Activated naive CD4-positive, alpha-beta T cell treated with Interleukin-2 at 50 U/mL for 16 hours (primary cell): Measurements from ENCODE around the gene ACAA1.
A peak's percentile ranks its signal among the peaks of the same experiment; 100 is the strongest.

Source experiments
- DNase-seq: peaks from one replicate; pipeline ENCODE4 v3.0.0-alpha.2; 2020

Gene ACAA1

DNA sequence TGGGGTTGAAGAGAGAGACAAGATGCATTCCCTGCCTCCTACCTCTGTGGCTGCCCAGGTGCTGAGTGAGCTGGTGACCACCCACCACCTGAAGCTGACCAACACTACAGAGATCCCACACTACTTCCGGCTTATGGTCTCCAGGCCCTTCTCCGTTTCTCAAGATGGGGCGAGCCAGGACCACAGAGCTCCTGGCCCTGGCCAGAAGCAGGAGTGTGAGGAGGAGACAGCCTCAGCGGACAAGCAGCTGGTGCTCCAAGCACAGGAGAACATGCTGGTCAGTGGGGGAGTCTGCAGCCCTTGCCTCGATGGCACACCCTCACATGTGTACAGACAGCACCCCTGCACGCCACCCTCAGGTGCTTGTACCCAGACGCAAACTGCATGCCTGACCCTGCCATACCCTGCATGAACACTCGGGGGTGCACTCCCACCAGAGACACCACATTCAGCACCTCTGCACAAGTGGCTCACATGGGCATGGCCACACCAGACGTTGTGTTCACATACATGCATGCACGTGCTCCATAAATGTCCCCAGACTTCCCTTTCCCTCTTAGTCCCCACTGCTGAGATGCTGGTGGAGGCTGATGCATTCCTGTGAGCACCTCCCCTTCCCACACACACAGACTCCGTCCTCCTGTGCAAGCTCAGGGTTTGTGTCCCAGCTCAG, 19.0 kb downstream of the ACAA1 start:
- DNase-seq = peak; percentile 76

DNA sequence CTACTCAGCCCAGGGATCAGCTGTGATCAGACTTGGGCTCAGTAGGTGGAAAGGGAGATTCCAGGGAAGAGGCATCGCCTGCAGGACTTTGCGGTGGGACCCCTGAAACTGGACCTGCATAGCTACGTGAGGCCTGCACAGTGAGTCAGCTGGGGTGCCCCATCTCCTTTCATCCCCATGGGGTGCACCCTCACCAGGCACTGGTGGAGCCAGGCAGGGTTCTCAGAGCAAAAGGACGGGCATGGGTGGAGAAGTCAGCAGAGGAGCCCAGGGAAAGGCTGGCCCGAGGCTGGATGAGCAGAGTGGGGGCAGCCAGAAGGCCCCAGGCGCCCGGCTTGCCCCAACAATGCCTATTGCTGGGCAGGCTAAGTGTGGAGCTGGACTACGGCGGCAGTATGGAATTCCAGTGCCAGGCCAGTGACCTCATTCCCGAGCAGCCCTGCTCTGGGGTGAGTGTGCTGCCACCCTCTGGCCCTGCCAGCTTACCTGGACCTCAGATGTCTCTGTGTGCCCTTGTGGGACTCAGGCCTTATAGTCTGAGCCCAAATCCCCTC, 19.7 kb downstream of the ACAA1 start:
- DNase-seq = no peak

- no peak for DNase-seq
These were observed 20.3 kb downstream of the ACAA1 start for GRCh38 chr3:38116471-38117162.

- DNase-seq = no peak
These were observed 21.1 kb downstream of the ACAA1 start for GRCh38 chr3:38115645-38116427.

DNA sequence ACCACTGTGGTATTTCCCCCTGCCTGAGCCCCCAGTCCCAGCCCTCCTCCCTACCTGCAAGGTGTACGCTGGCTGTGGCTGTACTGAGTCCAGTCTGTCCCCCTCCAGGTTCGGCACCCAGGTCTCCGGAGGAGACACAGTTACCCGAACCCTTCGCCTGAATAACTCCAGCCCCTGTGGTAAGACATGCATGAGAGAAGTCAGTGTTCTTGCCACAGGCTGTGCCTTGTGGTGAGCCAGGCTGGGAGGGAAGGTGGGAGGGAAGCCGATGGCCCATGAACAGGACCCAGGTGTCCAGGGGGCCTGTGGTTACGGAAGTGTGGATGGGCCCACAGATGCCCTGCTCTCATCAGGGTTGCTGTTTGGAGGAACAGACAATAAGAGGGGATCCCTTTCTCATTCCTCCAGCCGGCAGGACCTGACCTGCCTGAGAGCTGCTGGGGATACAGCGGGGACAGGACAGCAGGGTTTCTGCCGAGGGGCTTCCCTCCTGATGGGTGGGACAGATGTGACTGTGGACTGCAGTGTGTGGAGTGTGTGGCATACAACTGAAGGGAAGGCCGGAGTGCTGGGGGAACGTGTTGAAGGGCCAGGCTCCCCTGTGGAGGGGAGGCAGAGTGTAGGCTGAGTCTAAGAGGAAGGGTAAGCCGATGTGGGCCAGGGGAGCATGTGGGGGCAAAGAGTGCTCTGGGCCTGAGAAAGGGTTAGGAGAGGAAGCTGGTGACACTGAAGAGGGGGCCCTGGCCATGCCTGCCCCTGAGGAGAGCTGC, 21.9 kb downstream of the ACAA1 start:
- DNase-seq = no peak

GRCh38 chr3:38114052-38114874, 22.7 kb downstream of the ACAA1 start:
- DNase-seq = no peak

- DNase-seq = no peak
These were observed 24.6 kb downstream of the ACAA1 start for GRCh38 chr3:38112378-38112761.

DNA sequence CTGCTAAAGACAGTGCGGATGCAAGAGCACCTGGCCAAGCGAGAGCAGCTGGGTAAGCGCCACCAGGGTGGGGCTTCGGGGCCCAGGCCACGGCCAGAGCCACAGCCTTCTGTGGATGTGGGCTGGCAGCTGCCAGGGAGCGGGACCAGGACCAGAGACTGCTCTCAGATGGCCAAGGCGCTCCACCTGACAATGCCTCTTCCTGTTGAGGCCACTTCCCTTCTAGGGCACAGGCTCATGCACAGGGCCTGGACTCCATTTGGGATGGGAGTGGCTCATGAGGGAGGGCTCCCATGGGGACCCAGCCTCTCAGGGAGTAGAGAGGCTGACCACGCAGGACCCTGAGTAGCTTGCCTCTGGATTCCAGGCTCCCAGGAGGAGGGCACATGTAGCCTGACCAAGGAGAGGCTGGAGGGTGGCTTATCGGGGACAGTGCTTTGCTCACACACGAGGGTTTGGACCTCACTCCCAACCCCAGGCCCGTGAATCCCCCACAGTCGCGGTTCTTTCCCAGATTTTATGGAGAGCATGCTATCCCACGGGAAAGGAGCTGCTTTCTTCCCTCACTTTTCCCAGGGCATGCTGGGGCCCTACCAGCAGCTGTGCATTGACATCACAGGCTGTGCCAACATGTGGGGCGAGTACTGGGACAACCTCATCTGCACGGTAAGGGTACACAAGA, 25.1 kb downstream of the ACAA1 start:
- no peak for DNase-seq

GRCh38 chr3:38111201-38111600, 25.7 kb downstream of the ACAA1 start:
- no peak for DNase-seq

DNA sequence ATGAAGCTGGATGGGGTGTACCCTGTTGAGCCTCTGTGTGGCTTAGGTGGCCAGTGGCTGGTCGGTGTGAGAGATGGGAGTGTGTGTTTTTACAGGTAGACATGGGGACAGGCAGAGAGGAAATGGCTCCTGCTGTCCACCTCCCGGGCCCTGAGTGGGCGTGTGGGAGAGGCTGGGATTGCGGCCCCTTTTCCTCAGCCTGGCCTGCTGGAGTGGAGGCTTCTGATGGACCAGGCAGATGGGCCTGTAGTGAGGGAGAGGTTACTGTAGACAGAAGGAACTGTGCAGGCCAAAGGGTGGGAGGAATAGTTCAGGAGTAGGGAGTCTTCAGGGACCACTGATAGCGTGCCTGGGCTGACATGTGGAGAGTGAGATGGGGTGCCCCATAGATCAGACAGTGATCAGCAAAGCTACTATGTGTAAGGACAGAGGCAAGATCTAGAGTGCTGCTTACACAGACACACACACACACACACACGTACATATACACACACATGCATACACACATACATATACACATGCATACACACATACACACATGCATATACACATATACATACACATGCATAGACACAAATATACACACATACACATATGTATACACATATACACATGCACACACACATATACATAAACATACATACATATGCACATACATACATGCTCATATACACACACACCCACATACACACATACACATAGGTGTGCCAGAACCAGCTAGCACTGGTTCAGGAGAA, 26.4 kb downstream of the ACAA1 start:
- no peak for DNase-seq

DNA sequence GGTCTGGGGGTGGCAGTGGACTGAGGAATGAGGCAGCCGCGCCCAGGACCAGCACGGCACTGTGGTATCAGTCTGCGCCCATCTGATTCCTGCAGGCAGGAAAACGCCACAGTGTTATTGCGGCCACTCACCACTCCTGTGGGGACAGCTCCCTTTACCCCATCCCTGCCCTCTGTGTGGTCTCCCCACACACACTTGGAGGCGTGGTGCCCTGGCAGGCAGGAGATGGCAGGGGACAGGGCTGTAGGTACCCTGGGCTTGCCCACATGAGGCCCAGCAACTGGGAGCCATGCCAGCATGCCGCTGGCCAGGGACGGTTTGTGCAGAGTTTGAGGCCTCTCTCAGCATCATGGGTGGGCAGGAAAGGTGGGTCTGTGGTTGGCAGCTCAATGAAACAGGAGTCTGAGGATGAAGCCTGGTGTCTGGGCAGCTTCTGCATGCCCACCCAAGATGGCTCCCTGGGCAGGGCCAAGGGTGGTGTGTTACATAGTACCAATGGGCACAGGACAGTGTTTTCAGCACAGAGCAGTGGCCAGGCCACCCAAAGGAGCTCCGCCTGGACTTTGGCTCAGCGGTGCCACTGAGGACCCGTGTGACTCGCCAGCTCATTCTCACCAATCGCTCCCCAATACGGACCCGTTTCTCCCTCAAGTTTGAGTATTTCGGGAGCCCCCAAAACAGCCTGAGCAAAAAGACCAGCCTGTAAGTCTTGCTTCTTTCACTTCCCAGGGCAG, 27.2 kb downstream of the ACAA1 start:
- DNase-seq = no peak

- DNase-seq = no peak
These were observed 28.0 kb downstream of the ACAA1 start for GRCh38 chr3:38108649-38109579.

GRCh38 chr3:38107911-38108648, 28.8 kb downstream of the ACAA1 start:
- no peak for DNase-seq

- no peak for DNase-seq
These were observed 31.4 kb downstream of the ACAA1 start for GRCh38 chr3:38105525-38105924.

- DNase-seq = no peak
These were observed 34.5 kb downstream of the ACAA1 start for GRCh38 chr3:38102444-38102814.

GRCh38 chr3:38101811-38102443, 35.0 kb downstream of the ACAA1 start:
- no peak for DNase-seq

DNA sequence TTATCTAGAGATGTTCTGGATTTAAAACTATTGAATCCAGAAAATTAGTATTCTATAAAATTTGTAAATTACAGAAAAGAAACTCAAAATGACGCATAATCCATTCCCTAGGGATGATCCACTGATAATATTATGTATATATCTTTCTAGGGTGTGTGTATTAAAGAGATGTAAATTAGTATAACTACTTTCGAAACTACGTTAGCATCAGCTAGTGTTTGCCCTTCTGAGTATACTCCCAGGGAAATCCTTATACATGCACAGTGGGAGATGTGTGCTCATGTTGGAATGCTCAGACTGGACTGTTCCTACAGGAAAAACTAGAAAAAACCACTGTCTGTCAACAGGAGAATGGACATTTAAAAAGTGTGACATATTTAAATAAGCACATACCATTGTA, 36.4 kb downstream of the ACAA1 start:
- no peak for DNase-seq

DNA sequence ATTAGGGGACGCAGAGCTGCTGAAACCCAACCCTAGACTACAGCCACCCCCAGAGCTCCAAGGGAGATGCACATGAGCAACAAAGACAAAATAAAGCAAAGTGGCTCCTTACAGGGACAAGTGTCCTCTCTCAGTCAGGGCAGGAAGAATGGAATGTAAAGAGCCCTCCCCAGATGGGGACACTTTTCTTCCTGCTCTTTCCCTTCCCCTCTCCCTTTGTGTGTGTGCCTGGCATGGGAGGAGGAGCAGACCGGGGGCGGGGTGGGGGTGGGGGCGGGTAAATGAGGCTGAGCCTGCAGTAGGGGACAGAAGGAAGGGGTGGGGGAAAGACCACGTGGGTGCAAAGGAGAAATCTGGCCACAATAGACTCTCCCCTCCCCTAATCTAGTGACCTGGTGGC, 37.4 kb downstream of the ACAA1 start:
- no peak for DNase-seq
